IMR-90 (cell line): Measurements from ENCODE around the gene MRC1. TPM values are rescaled to one million over a fixed set of nuclear protein-coding genes. Genes with fewer than 3 reads are reported as not detected.

ENCODE experiments used
- ATAC-seq: fragments of 200-7000 bp; cut with Tn5 transposase; 2 replicates; pipeline ENCODE4 v1.9.1; 2020; ENCODE audit warnings: low read depth, mild to moderate bottlenecking, moderate library complexity
- BruUV-seq: library from RNA; stranded (reverse); fragments of 400-500 nt; replicated peaks from 2 replicates; lab custom pipeline; 2021; lab: Mats Ljungman, UMichigan
- CTCF ChIA-PET: fragments of 300-600 bp; formaldehyde crosslinking; extraction: SDS; loops from one replicate; lab custom pipeline; 2021; ENCODE audit warnings: antibody characterized with exemption; lab: Yijun Ruan, JAX
- POLR2A ChIA-PET: fragments of 300-600 bp; sonication (Branson Sonifier 250); formaldehyde crosslinking; loops from one replicate; lab custom pipeline; 2022; ENCODE audit warnings: antibody characterized with exemption; ENCODE audit not compliant: unreplicated experiment; lab: Charles Lee
- DNase-seq: peaks from one replicate; pipeline ENCODE4 v3.0.0; 2013
- H2AFZ ChIP-seq: replicated peaks from 2 replicates; pipeline ENCODE3; 2013; ENCODE audit warnings: low read length, mild to moderate bottlenecking; ENCODE audit not compliant: poor library complexity
- H2AK5ac ChIP-seq: 2 replicates; pipeline ENCODE4 v1.6.1; 2013; ENCODE audit warnings: low read depth, low read length, inconsistent platforms
- H2AK9ac ChIP-seq: replicated peaks from 2 replicates; pipeline ENCODE3; 2013; ENCODE audit warnings: mild to moderate bottlenecking, low read depth, low read length, moderate library complexity; ENCODE audit not compliant: poor library complexity
- H2BK120ac ChIP-seq: 2 replicates; pipeline ENCODE4 v1.6.1; 2013; ENCODE audit warnings: low read depth, low read length, inconsistent platforms
- H2BK15ac ChIP-seq: 3 replicates; pipeline ENCODE4 v1.6.1; 2013; ENCODE audit warnings: low read depth, low read length, inconsistent platforms
- H2BK20ac ChIP-seq: 2 replicates; pipeline ENCODE4 v1.6.1; 2013; ENCODE audit warnings: low read depth, mild to moderate bottlenecking, inconsistent platforms, low read length, moderate library complexity
- H2BK5ac ChIP-seq: 2 replicates; pipeline ENCODE4 v1.6.1; 2013; ENCODE audit warnings: mild to moderate bottlenecking, low read depth, low read length, inconsistent platforms; ENCODE audit not compliant: poor library complexity, severe bottlenecking
- H3K14ac ChIP-seq: replicated peaks from 2 replicates; pipeline ENCODE4 v1.6.1; 2013; ENCODE audit warnings: low read depth, low read length, inconsistent platforms
- H3K18ac ChIP-seq: 2 replicates; pipeline ENCODE4 v1.6.1; 2013; ENCODE audit warnings: low read depth, low read length, control low read depth
- H3K23ac ChIP-seq: 2 replicates; pipeline ENCODE4 v1.6.1; 2013; ENCODE audit warnings: low read depth, low read length, inconsistent platforms
- H3K27ac ChIP-seq: 2 replicates; pipeline ENCODE4 v1.5.1; 2013; ENCODE audit warnings: mild to moderate bottlenecking, control low read depth, low read length; ENCODE audit not compliant: insufficient read depth
- H3K27me3 ChIP-seq: 2 replicates; pipeline ENCODE4 v1.6.1; 2013; ENCODE audit warnings: low read length; ENCODE audit not compliant: control insufficient read depth, insufficient read depth
- H3K36me3 ChIP-seq: 2 replicates; pipeline ENCODE4 v1.6.1; 2013; ENCODE audit warnings: low read length, mixed read lengths; ENCODE audit not compliant: control insufficient read depth, insufficient read depth
- H3K4ac ChIP-seq: 2 replicates; pipeline ENCODE4 v1.6.1; 2013; ENCODE audit warnings: low read depth, low read length, inconsistent platforms
- H3K4me1 ChIP-seq: 2 replicates; pipeline ENCODE4 v1.6.1; 2013; ENCODE audit warnings: low read length, mixed read lengths; ENCODE audit not compliant: control insufficient read depth, insufficient read depth
- H3K4me2 ChIP-seq: 2 replicates; pipeline ENCODE4 v1.6.1; 2013; ENCODE audit warnings: low read depth, mild to moderate bottlenecking, control low read depth, low read length, moderate library complexity
- H3K4me3 ChIP-seq: 2 replicates; pipeline ENCODE4 v1.5.1; 2013; ENCODE audit warnings: low read depth, mild to moderate bottlenecking, control low read depth, low read length, moderate library complexity; ENCODE audit not compliant: insufficient read depth
- H3K56ac ChIP-seq: 2 replicates; pipeline ENCODE4 v1.6.1; 2013; ENCODE audit warnings: low read length, inconsistent platforms; ENCODE audit not compliant: insufficient read depth; ENCODE audit errors: extremely low read depth
- H3K79me1 ChIP-seq, 2 experiments: 2 replicates each; pipeline ENCODE4 v1.6.1; 2013; ENCODE audit warnings: low read length in 2 of 2, inconsistent platforms in 1 of 2, low read depth in 1 of 2
- H3K9ac ChIP-seq: 2 replicates; pipeline ENCODE4 v1.6.1; 2013; ENCODE audit warnings: low read depth, low read length, control low read depth
- H3K9me1 ChIP-seq: 2 replicates; pipeline ENCODE4 v1.6.1; 2013; ENCODE audit warnings: low read length, inconsistent platforms; ENCODE audit not compliant: insufficient read depth
- H3K9me3 ChIP-seq: 2 replicates; pipeline ENCODE4 v1.6.1; 2013; ENCODE audit warnings: low read length; ENCODE audit not compliant: control insufficient read depth, insufficient read depth
- H4K20me1 ChIP-seq: 2 replicates; pipeline ENCODE4 v1.6.1; 2013; ENCODE audit warnings: low read length, inconsistent platforms; ENCODE audit not compliant: insufficient read depth
- H4K5ac ChIP-seq: 2 replicates; pipeline ENCODE4 v1.6.1; 2013; ENCODE audit warnings: mild to moderate bottlenecking, low read depth, low read length, control low read depth
- H4K8ac ChIP-seq, 2 experiments: 2 replicates each; pipeline ENCODE4 v1.6.1; 2013; ENCODE audit warnings: low read depth in 2 of 2, low read length in 2 of 2, control low read depth in 1 of 2, inconsistent platforms in 1 of 2
- H4K91ac ChIP-seq: 2 replicates; pipeline ENCODE4 v1.6.1; 2013; ENCODE audit warnings: low read depth, low read length, inconsistent platforms; ENCODE audit not compliant: insufficient read depth
- BHLHE40 ChIP-seq: fragments of 150-350 bp; IDR thresholded peaks from 2 replicates; pipeline ENCODE4 v1.6.1; 2016; ENCODE audit warnings: mild to moderate bottlenecking, low read depth, low read length
- CEBPB ChIP-seq: IDR thresholded peaks from 2 replicates; pipeline ENCODE4 v1.6.1; 2012; ENCODE audit warnings: low read depth, low read length, improper control_type of control experiment
- CHD1 ChIP-seq: IDR thresholded peaks from 2 replicates; pipeline ENCODE4 v1.6.1; 2012; ENCODE audit warnings: low read depth, low read length, improper control_type of control experiment
- CTCF ChIP-seq: conservative IDR thresholded peaks from 2 replicates; pipeline ENCODE4 v1.5.1; 2012; ENCODE audit warnings: mild to moderate bottlenecking, low read depth, low read length, improper control_type of control experiment
- ELK1 ChIP-seq: fragments of 150-350 bp; IDR thresholded peaks from 2 replicates; pipeline ENCODE4 v1.6.1; 2016; ENCODE audit warnings: low read depth, mild to moderate bottlenecking, low read length, moderate library complexity, borderline replicate concordance
- FOS ChIP-seq: fragments of 150-350 bp; IDR thresholded peaks from 2 replicates; pipeline ENCODE4 v1.6.1; 2016; ENCODE audit warnings: low read depth, low read length
- MAFK ChIP-seq: IDR thresholded peaks from 2 replicates; pipeline ENCODE4 v1.6.1; 2012; ENCODE audit warnings: low read depth, low read length, improper control_type of control experiment
- MAZ ChIP-seq: IDR thresholded peaks from 2 replicates; pipeline ENCODE4 v1.6.1; 2012; ENCODE audit warnings: low read depth, mild to moderate bottlenecking, low read length, improper control_type of control experiment, moderate library complexity, borderline replicate concordance
- MXI1 ChIP-seq: IDR thresholded peaks from 2 replicates; pipeline ENCODE4 v1.6.1; 2012; ENCODE audit warnings: low read depth, mild to moderate bottlenecking, low read length, moderate library complexity, borderline replicate concordance
- NFE2L2 ChIP-seq: fragments of 150-350 bp; IDR thresholded peaks from 2 replicates; pipeline ENCODE4 v1.6.1; 2016; ENCODE audit warnings: low read depth, mild to moderate bottlenecking, low read length
- POLR2A ChIP-seq: IDR thresholded peaks from 2 replicates; pipeline ENCODE4 v1.6.1; 2012; ENCODE audit warnings: mild to moderate bottlenecking, low read depth, low read length
- RAD21 ChIP-seq: IDR thresholded peaks from 2 replicates; pipeline ENCODE4 v1.6.1; 2012; ENCODE audit warnings: low read length, improper control_type of control experiment
- RCOR1 ChIP-seq: IDR thresholded peaks from 2 replicates; pipeline ENCODE4 v1.6.1; 2012; ENCODE audit warnings: mild to moderate bottlenecking, low read length, improper control_type of control experiment; ENCODE audit not compliant: insufficient replicate concordance
- RFX5 ChIP-seq: IDR thresholded peaks from 2 replicates; pipeline ENCODE4 v1.8.0; 2012; ENCODE audit warnings: low read depth, mild to moderate bottlenecking, low read length, moderate library complexity
- SMC3 ChIP-seq: fragments of 150-350 bp; IDR thresholded peaks from 2 replicates; pipeline ENCODE4 v1.6.1; 2016; ENCODE audit warnings: low read depth, mild to moderate bottlenecking, antibody characterized with exemption, low read length, moderate library complexity
- USF2 ChIP-seq: fragments of 150-350 bp; IDR thresholded peaks from 2 replicates; pipeline ENCODE4 v1.6.1; 2017; ENCODE audit warnings: mild to moderate bottlenecking, antibody characterized with exemption, low read length, low read depth
- WGBS, 2 experiments: methylation state at CpG; one replicate each; pipeline versions ENCODE4 v1.1.5 to v1.1.7; 2013; ENCODE audit warnings: missing lambda C conversion rate in 2 of 2; ENCODE audit not compliant: insufficient read length in 1 of 2; ENCODE audit errors: extremely low coverage in 2 of 2; 5-methylcytosine and 5-hydroxymethylcytosine counted together
- dilution Hi-C: fragments of 300-500 bp; cut with HindIII; formaldehyde crosslinking; loops from one replicate; pipeline ENCODE4 v1.14.3; 2018; ENCODE audit warnings: low sequenced_read_pairs; ENCODE audit not compliant: unreplicated experiment
- in situ Hi-C: fragments of 300-500 bp; cut with MboI; formaldehyde crosslinking; loops from 3 replicates; pipeline ENCODE4 v1.14.3; 2019; ENCODE audit warnings: low sequenced_read_pairs, inconsistent platforms, mixed read lengths
- intact Hi-C: fragments of 100-400 bp; cut with micrococcal nuclease; formaldehyde crosslinking; loops from 2 replicates; pipeline ENCODE4 v1.10.0; 2022
- polyA plus RNA-seq, 3 experiments: library from polyadenylated mRNA; depleted of rRNA; stranded (reverse); fragments of >200 nt; gene quantifications; 2 replicates each; pipeline ENCODE4 v1.2.3, GENCODE V29; 2012; ENCODE audit warnings: low replicate concordance in 1 of 3
- total RNA-seq: library from RNA; depleted of rRNA; stranded (reverse); fragments of >200 nt; gene quantifications from 2 replicates; pipeline ENCODE4 v1.2.3, GENCODE V29; 2012

MRC1 gene
- total and polyA plus RNA-seq, 2 of the 4 experiments (the other 2 are of a cell fraction), result not detected

GRCh38 chr10:17866346-17866745 is 57.2 kb downstream of the MRC1 start:
- Histone ChIP-seq H4K8ac (no peak overlapping the region), H4K20me1 (no peaks in the 10 kb centered on the region), H3K23ac (no peak overlapping the region), H2BK20ac (no peak overlapping the region), H3K27me3 (peaks cover 27% of the 10 kb centered on the region), H3K4me3 (no peak overlapping the region), H2AFZ (no peak overlapping the region), H3K9me3 (no peaks in the 10 kb centered on the region), H2BK5ac (no peak overlapping the region), H2AK5ac (no peak overlapping the region), H2BK120ac (no peak overlapping the region), H3K4ac (no peak overlapping the region), H2BK15ac (no peak overlapping the region), H4K91ac (no peak overlapping the region), H3K56ac (no peak overlapping the region), H2AK9ac (no peak overlapping the region), H3K79me1 (no peaks in the 10 kb centered on the region), H3K4me1 (no peaks in the 10 kb centered on the region), H4K5ac (no peak overlapping the region), H3K9me1 (no peaks in the 10 kb centered on the region), H3K18ac (no peak overlapping the region), H3K4me2 (no peak overlapping the region), H3K27ac (no peak overlapping the region), H3K9ac (no peak overlapping the region), H3K14ac (no peak overlapping the region), H3K36me3 (no peaks in the 10 kb centered on the region)
- ChIA-PET CTCF (no interaction called here), POLR2A (no interaction called here)
- in situ Hi-C loops, result no loop called here
- dilution Hi-C loops, result no loop called here
- 67% methylated on average over 3 of the region's 10 CpGs; no CpG with 5 or more reads in 1 of the 2 experiments for WGBS, 2 experiments
- ATAC-seq, result no peak
- DNase-seq, result no peak
- no TSS peak for BruUV-seq
- TF ChIP-seq RFX5 (no peak), MAFK (no peak), MAZ (no peak), MXI1 (no peak), BHLHE40 (no peak), CEBPB (no peak), USF2 (no peak), FOS (no peak), SMC3 (no peak), POLR2A (no peak), ELK1 (no peak), NFE2L2 (no peak), RCOR1 (no peak), RAD21 (no peak), CHD1 (no peak), CTCF (no peak)
- intact Hi-C loops, result no loop called here
